HepG2 (cell line): ENCODE data around the gene NPPB. TPM values are rescaled to one million over a fixed set of nuclear protein-coding genes. Genes with fewer than 3 reads are reported as not detected.
A peak's percentile ranks its signal among the peaks of the same experiment; 100 is the strongest.

Source experiments
- ATF3 ChIP-seq: sonication (generic); formaldehyde crosslinking; IDR thresholded peaks from 2 replicates; pipeline ENCODE4 v1.4.0; 2020; ENCODE audit warnings: missing genetic modification reagents
- ATF5 ChIP-seq: sonication (generic); formaldehyde crosslinking; IDR thresholded peaks from 2 replicates; pipeline ENCODE4 v1.4.0; 2020; ENCODE audit warnings: mild to moderate bottlenecking, low read depth, missing genetic modification reagents
- HDAC1 ChIP-seq: sonication (generic); formaldehyde crosslinking; IDR thresholded peaks from 2 replicates; pipeline ENCODE4 v1.5.1; 2020; ENCODE audit warnings: mild to moderate bottlenecking, missing genetic modification reagents
- HINFP ChIP-seq: sonication (generic); formaldehyde crosslinking; IDR thresholded peaks from 2 replicates; pipeline ENCODE4 v1.4.0; 2020; ENCODE audit warnings: low read depth, mild to moderate bottlenecking, missing genetic modification reagents
- HOXA5 ChIP-seq: sonication (generic); formaldehyde crosslinking; IDR thresholded peaks from 2 replicates; pipeline ENCODE4 v1.4.0; 2020; ENCODE audit warnings: missing genetic modification reagents
- JARID2 ChIP-seq: sonication (generic); formaldehyde crosslinking; IDR thresholded peaks from 2 replicates; pipeline ENCODE4 v1.8.1; 2023; ENCODE audit warnings: missing genetic modification reagents, inconsistent platforms; ENCODE audit not compliant: insufficient replicate concordance
- MBD4 ChIP-seq: IDR thresholded peaks from 2 replicates; pipeline ENCODE4 v1.6.1; 2012; ENCODE audit warnings: low read length, inconsistent platforms, borderline replicate concordance
- SIX4 ChIP-seq: sonication (generic); formaldehyde crosslinking; IDR thresholded peaks from 2 replicates; pipeline ENCODE4 v1.4.0; 2020; ENCODE audit warnings: missing genetic modification reagents
- U2AF2 ChIP-seq: fragments of 200-400 bp; formaldehyde crosslinking; IDR thresholded peaks from 2 replicates; pipeline ENCODE4 v1.6.1; 2017; ENCODE audit warnings: low read depth, mild to moderate bottlenecking, low read length
- ZBTB25 ChIP-seq: IDR thresholded peaks from 2 replicates; pipeline ENCODE4 v1.6.1; 2018; ENCODE audit warnings: missing genetic modification reagents
- ZBTB34 ChIP-seq: sonication (generic); formaldehyde crosslinking; IDR thresholded peaks from 2 replicates; pipeline ENCODE4 v1.8.0; 2022; ENCODE audit warnings: mild to moderate bottlenecking, missing genetic modification reagents
- ZFY ChIP-seq: sonication (generic); formaldehyde crosslinking; IDR thresholded peaks from 2 replicates; pipeline ENCODE4 v1.4.0; 2020; ENCODE audit warnings: missing genetic modification reagents
- ZNF10 ChIP-seq: sonication (generic); formaldehyde crosslinking; IDR thresholded peaks from 2 replicates; pipeline ENCODE4 v1.4.0; 2020; ENCODE audit warnings: mild to moderate bottlenecking, low read depth, missing genetic modification reagents, borderline replicate concordance
- ZNF263 ChIP-seq: sonication (generic); formaldehyde crosslinking; IDR thresholded peaks from 2 replicates; pipeline ENCODE4 v1.4.0; 2020; ENCODE audit warnings: missing genetic modification reagents
- ZNF30 ChIP-seq: sonication (generic); formaldehyde crosslinking; IDR thresholded peaks from 2 replicates; pipeline ENCODE4 v1.5.0; 2020; ENCODE audit warnings: mild to moderate bottlenecking, missing genetic modification reagents
- ZNF503 ChIP-seq: sonication (generic); formaldehyde crosslinking; IDR thresholded peaks from 2 replicates; pipeline ENCODE4 v1.4.0; 2020; ENCODE audit warnings: missing genetic modification reagents
- ZNF589 ChIP-seq: sonication (generic); formaldehyde crosslinking; conservative IDR thresholded peaks from 2 replicates; pipeline ENCODE4 v1.8.0; 2022; ENCODE audit warnings: mild to moderate bottlenecking, moderate library complexity, missing genetic modification reagents
- ZNF770 ChIP-seq: sonication (generic); formaldehyde crosslinking; IDR thresholded peaks from 2 replicates; pipeline ENCODE4 v1.5.0; 2020; ENCODE audit warnings: mild to moderate bottlenecking, missing genetic modification reagents
- ZNF850 ChIP-seq: sonication (generic); formaldehyde crosslinking; conservative IDR thresholded peaks from 2 replicates; pipeline ENCODE4 v1.9.0; 2021; ENCODE audit warnings: mild to moderate bottlenecking, missing genetic modification reagents
- polyA plus RNA-seq, 8 experiments: library from polyadenylated mRNA; depleted of rRNA in 3 of 8; stranded (reverse) in 7 of 8; unstranded in 1 of 8; fragments of >200 nt; fragmentation: Illumina TruSeq in 4 of 8; extraction: Trizol in 4 of 8; gene quantifications; 2 replicates each; pipeline versions ENCODE4 v1.2.1 to v1.2.3, GENCODE V29; 2011 to 2016; ENCODE audit warnings: low read depth in 4 of 8, missing spikeins in 1 of 8, mixed read lengths in 1 of 8; ENCODE audit not compliant: insufficient read depth in 1 of 8
- total RNA-seq, 5 experiments: library from RNA; depleted of rRNA; stranded (reverse); fragments of >200 nt; fragmentation: Illumina TruSeq; extraction: Trizol; gene quantifications; 2 replicates each; pipeline ENCODE4 v1.2.3, GENCODE V29; 2016; ENCODE audit warnings: low read depth in 1 of 5

NPPB gene
- total and polyA plus RNA-seq, 2 of the 13 experiments (the other 11 are each of a cell fraction or from before 2014, with no cell fraction given): 1.9 TPM; not detected in 1

GRCh38 chr1:11842154-11843041 is 16.3 kb downstream of the NPPB start (continued):
- TF ChIP-seq JARID2 (CRISPR knock-in tag) (peak; percentile 51), HDAC1 (CRISPR knock-in tag) (peak; percentile 65; the same call in 1 of the 2 replicates), HOXA5 (CRISPR knock-in tag) (peak; percentile 71; the same call in 1 of the 2 replicates), ATF3 (CRISPR knock-in tag) (peak; percentile 32; the same call in 1 of the 2 replicates), ZNF503 (CRISPR knock-in tag) (peak; percentile 72; the same call in 1 of the 2 replicates), ATF5 (CRISPR knock-in tag) (0 out of 2 replicates have a peak, but pooled peaks have one; percentile 46), HINFP (peak; percentile 90; the same call in 1 of the 2 replicates), ZNF589 (peak; percentile 77; the same call in 1 of the 2 replicates), ZFY (CRISPR knock-in tag) (peak; percentile 58; the same call in 1 of the 2 replicates), SIX4 (peak; percentile 75; the same call in 1 of the 2 replicates), ZNF850 (CRISPR knock-in tag) (no peak), ZNF10 (no peak), U2AF2 (no peak), ZBTB25 (CRISPR knock-in tag) (no peak), ZNF263 (CRISPR knock-in tag) (no peak), ZNF770 (CRISPR knock-in tag) (peak; percentile 50; the same call in 1 of the 2 replicates), MBD4 (peak; percentile 69; the same call in 1 of the 2 replicates), ZNF30 (CRISPR knock-in tag) (no peak), ZBTB34 (CRISPR knock-in tag) (no peak)
